ENCODE results near the gene PCSK5. TPM values are rescaled to one million over a fixed set of nuclear protein-coding genes. Genes with fewer than 3 reads are reported as not detected.

The PCSK5 gene
- total and polyA plus RNA-seq, 2 of the 8 experiments (the other 6 are each of a cell fraction or from before 2014, with no cell fraction given): 5.5 to 10.7 TPM

- ChIA-PET CTCF (ENCODE audit: partially characterized antibody) (interaction anchor here (0.7 to 2.2 kb wide), 4 partner anchors 10 to 1054 kb away, joined by 3 to 5 read pairs (median 4); no protein-coding TSS in a partner anchor), POLR2A (ENCODE audit: partially characterized antibody) (no interaction called here)
- Histone ChIP-seq H3K27me3 (replicated peaks in 1 of 4; ENCODE audit: control insufficient read depth in 3 of 4, extremely low read depth in 1 of 4, insufficient read depth in 3 of 4, low read length in 3 of 4) (no peaks in the 10 kb centered on the region), H3K14ac (ENCODE audit: insufficient read length) (no peak overlapping the region), H4K20me1 (replicated peaks in 1 of 2; ENCODE audit: control insufficient read depth in 1 of 2, insufficient read depth in 2 of 2, low read length in 2 of 2) (no peaks in the 10 kb centered on the region), H3K18ac (ENCODE audit: extremely low read depth, low read length) (no peak overlapping the region), H2BK120ac (replicated peaks; ENCODE audit: low read depth, low read length) (no peak overlapping the region), H4K5ac (ENCODE audit: insufficient read length, low read depth, low read length) (no peak overlapping the region), H2BK20ac (ENCODE audit: low read length) (no peak overlapping the region), H3K4me1 (replicated peaks in 1 of 4; ENCODE audit: control insufficient read depth in 3 of 4, insufficient read depth in 4 of 4, low read length in 3 of 4) (no peaks in the 10 kb centered on the region), H3K4ac (replicated peaks; ENCODE audit: insufficient read length, low read depth, low read length) (no peak overlapping the region), H3K4me2 (ENCODE audit: insufficient read depth in 1 of 2, low read depth in 2 of 2, low read length in 2 of 2) (no peak overlapping the region), H2BK5ac (ENCODE audit: low read depth, low read length) (no peak overlapping the region), H3K4me3 (ENCODE audit: extremely low read depth in 1 of 4, insufficient read depth in 2 of 4, low read depth in 3 of 4, low read length in 4 of 4) (no peak overlapping the region), H2AK5ac (ENCODE audit: low read depth, low read length) (no peak overlapping the region), H3K9ac (replicated peaks in 1 of 4; ENCODE audit: extremely low read depth in 1 of 4, low read depth in 3 of 4, low read length in 3 of 4) (no peak overlapping the region), H3K79me1 (ENCODE audit: low read depth, low read length) (no peaks in the 10 kb centered on the region), H3K27ac (ENCODE audit: low read depth, low read length) (no peak overlapping the region), H2AFZ (ENCODE audit: low read length) (no peak overlapping the region), H4K8ac (ENCODE audit: extremely low read depth, insufficient read depth, low read length) (no peak overlapping the region), H2BK12ac (ENCODE audit: low read depth, low read length) (no peak overlapping the region), H3K9me3 (ENCODE audit: insufficient read depth in 2 of 2, low read depth in 1 of 2, low read length in 1 of 2) (no peaks in the 10 kb centered on the region), H3K56ac (replicated peaks; ENCODE audit: insufficient read length, low read depth, low read length) (no peak overlapping the region), H3K79me2 (ENCODE audit: control insufficient read depth in 1 of 2, insufficient read depth in 2 of 2, low read length in 2 of 2) (no peaks in the 10 kb centered on the region), H2BK15ac (ENCODE audit: low read length) (no peak overlapping the region), H4K91ac (replicated peaks; ENCODE audit: insufficient read length, low read length) (no peak overlapping the region), H3K23ac (ENCODE audit: insufficient read length) (no peak overlapping the region), H3K23me2 (ENCODE audit: low read depth, low read length) (no peaks in the 10 kb centered on the region), H3K36me3 (ENCODE audit: control insufficient read depth in 2 of 4, insufficient read depth in 4 of 4, low read length in 3 of 4) (no peaks in the 10 kb centered on the region)
- WGBS, 2 experiments (ENCODE audit: extremely low coverage in 1 of 2, insufficient coverage in 1 of 2, insufficient read length in 1 of 2, insufficient replicate concordance in 2 of 2, low coverage in 1 of 2, low lambda C conversion rate in 2 of 2, missing lambda C conversion rate in 1 of 2): 87% methylated on average over 4 of the region's 4 CpGs; no CpG with 5 or more reads in 1 of the 2 experiments
- DNase-seq (ENCODE audit: low read depth in 1 of 2, low spot score in 2 of 2): no peak
- FAIRE-seq: no peak
- TF ChIP-seq SP2 (IDR thresholded peaks at IDR 0.05; ENCODE audit: low read length): no peak
- TF ChIP-seq SP4 (IDR thresholded peaks at IDR 0.05; ENCODE audit: low read length): no peak
- TF ChIP-seq ZNF274 (IDR thresholded peaks at IDR 0.05; ENCODE audit: borderline replicate concordance, extremely low read depth, low read length): no peak
- no peak for TF ChIP-seq CBX8 (IDR thresholded peaks at IDR 0.05; ENCODE audit: borderline replicate concordance, low read depth, low read length)
- TF ChIP-seq BCL11A (IDR thresholded peaks at IDR 0.05; ENCODE audit: low read depth in 2 of 2, low read length in 2 of 2): no peak
- no peak for TF ChIP-seq GABPA (IDR thresholded peaks at IDR 0.05; ENCODE audit: borderline replicate concordance, insufficient read depth, low read length)
- no peak for TF ChIP-seq CTCF (IDR thresholded peaks at IDR 0.05; ENCODE audit: control extremely low read depth in 1 of 3, insufficient read depth in 1 of 3, low read depth in 1 of 3, low read length in 3 of 3)
- no peak for TF ChIP-seq JUND (IDR thresholded peaks at IDR 0.05; ENCODE audit: low read length)
- no peak for TF ChIP-seq USF2 (IDR thresholded peaks at IDR 0.05; ENCODE audit: low read length)
- no peak for TF ChIP-seq SUZ12 (IDR thresholded peaks at IDR 0.05; ENCODE audit: low read length)
- no peak for TF ChIP-seq KDM4A (IDR thresholded peaks at IDR 0.05; ENCODE audit: low read depth, low read length, severe bottlenecking)
These were observed 468.9 kb downstream of the PCSK5 start for GRCh38 chr9:76359365-76359764.
